Coronary artery (tissue), 2 donors: ENCODE results near the gene AP4B1.
A peak's percentile ranks its signal among the peaks of the same experiment; 100 is the strongest.

Experiments
- DNase-seq: peaks from one replicate; pipeline ENCODE4 v3.0.0-alpha.2; 2017; ENCODE audit warnings: low spot score
- H3K27ac ChIP-seq, 2 donors: fragments of 200-600 bp; sonication (generic); one replicate each; pipeline ENCODE4 v1.5.1; 2016 to 2019
- H3K4me3 ChIP-seq: fragments of 200-600 bp; sonication (generic); 2 replicates; pipeline ENCODE4 v1.5.1; 2016; ENCODE audit warnings: mild to moderate bottlenecking, moderate library complexity
- TF ChIP-seq, protein P1 (sequence below): fragments of 200-600 bp; sonication (generic); IDR thresholded peaks from one replicate; pipeline ENCODE4 v1.5.1; 2019; ENCODE audit warnings: antibody characterized with exemption

The AP4B1 gene

GRCh38 chr1:113937146-113937545 lies 32.5 kb upstream of the AP4B1 start:
- Histone ChIP-seq H3K27ac (no peak overlapping the region), H3K4me3 (no peak overlapping the region)
- TF ChIP-seq, protein P1, sequence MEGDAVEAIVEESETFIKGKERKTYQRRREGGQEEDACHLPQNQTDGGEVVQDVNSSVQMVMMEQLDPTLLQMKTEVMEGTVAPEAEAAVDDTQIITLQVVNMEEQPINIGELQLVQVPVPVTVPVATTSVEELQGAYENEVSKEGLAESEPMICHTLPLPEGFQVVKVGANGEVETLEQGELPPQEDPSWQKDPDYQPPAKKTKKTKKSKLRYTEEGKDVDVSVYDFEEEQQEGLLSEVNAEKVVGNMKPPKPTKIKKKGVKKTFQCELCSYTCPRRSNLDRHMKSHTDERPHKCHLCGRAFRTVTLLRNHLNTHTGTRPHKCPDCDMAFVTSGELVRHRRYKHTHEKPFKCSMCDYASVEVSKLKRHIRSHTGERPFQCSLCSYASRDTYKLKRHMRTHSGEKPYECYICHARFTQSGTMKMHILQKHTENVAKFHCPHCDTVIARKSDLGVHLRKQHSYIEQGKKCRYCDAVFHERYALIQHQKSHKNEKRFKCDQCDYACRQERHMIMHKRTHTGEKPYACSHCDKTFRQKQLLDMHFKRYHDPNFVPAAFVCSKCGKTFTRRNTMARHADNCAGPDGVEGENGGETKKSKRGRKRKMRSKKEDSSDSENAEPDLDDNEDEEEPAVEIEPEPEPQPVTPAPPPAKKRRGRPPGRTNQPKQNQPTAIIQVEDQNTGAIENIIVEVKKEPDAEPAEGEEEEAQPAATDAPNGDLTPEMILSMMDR = no peak
- no peak for DNase-seq

- DNase-seq = no peak
- no peak overlapping the region for H3K27ac ChIP-seq
- TF ChIP-seq, protein P1 = no peak
- no peak overlapping the region for H3K4me3 ChIP-seq
Measured at GRCh38 chr1:113935970-113936369, 31.4 kb upstream of the AP4B1 start.

- DNase-seq = no peak
- Histone ChIP-seq H3K4me3 (no peak overlapping the region), H3K27ac (no peak overlapping the region)
- TF ChIP-seq, protein P1 = no peak
Measured at GRCh38 chr1:113935176-113935575, 30.6 kb upstream of the AP4B1 start.

- no peak for DNase-seq
- Histone ChIP-seq H3K27ac (no peak overlapping the region), H3K4me3 (no peak overlapping the region)
- TF ChIP-seq, protein P1 = no peak
Measured at GRCh38 chr1:113934511-113935055, 30.0 kb upstream of the AP4B1 start.

- Histone ChIP-seq H3K27ac (no peak overlapping the region), H3K4me3 (no peak overlapping the region)
- no peak for DNase-seq
- TF ChIP-seq, protein P1 = no peak
Measured at GRCh38 chr1:113934006-113934405, 29.4 kb upstream of the AP4B1 start.

DNA sequence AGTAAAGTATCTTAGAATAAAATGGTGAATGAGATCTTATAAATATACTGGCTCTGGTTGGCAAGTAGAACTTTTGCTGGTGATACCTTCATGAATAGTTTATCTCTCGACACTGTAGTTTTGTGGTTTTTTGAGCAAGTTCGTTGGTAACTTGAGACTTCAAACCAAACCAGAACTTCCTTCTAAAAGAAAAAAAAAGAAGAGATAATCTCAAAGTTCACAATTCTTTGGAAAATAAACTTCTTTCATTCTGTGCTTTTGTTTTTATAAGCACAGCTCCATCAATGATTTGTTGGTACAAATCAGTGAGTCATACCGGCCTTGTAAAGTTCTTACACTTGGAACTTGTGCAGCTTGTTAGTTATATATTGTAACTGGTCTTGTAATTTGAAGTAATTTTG lies 26.9 kb upstream of the AP4B1 start:
- peak overlapping the region; percentile 75 to 91 for H3K27ac ChIP-seq
- TF ChIP-seq, protein P1 = no peak
- DNase-seq = no peak
- peak overlapping the region; percentile 95 for H3K4me3 ChIP-seq

GRCh38 chr1:113930499-113931161 lies 26.0 kb upstream of the AP4B1 start:
- peak overlapping the region; percentile 91 to 98 for H3K27ac ChIP-seq
- TF ChIP-seq, protein P1 = no peak
- DNase-seq = peak; percentile 75
- H3K4me3 ChIP-seq = peak overlapping the region; percentile 95
